HG03442 (cell line): ENCODE data around the gene ACP3.
"Not testable (repeated sequence)": the region's sequence is repeated elsewhere in the genome, so short reads cannot be mapped to it uniquely, and the experiment has no call there.

Experiments
- ATAC-seq: cut with Tn5 transposase; IDR thresholded peaks from one replicate; pipeline ENCODE4 v1.9.1; 2021; ENCODE audit warnings: mild to moderate bottlenecking, moderate library complexity; ENCODE audit not compliant: unreplicated experiment

Gene ACP3, protein sequence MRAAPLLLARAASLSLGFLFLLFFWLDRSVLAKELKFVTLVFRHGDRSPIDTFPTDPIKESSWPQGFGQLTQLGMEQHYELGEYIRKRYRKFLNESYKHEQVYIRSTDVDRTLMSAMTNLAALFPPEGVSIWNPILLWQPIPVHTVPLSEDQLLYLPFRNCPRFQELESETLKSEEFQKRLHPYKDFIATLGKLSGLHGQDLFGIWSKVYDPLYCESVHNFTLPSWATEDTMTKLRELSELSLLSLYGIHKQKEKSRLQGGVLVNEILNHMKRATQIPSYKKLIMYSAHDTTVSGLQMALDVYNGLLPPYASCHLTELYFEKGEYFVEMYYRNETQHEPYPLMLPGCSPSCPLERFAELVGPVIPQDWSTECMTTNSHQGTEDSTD

DNA sequence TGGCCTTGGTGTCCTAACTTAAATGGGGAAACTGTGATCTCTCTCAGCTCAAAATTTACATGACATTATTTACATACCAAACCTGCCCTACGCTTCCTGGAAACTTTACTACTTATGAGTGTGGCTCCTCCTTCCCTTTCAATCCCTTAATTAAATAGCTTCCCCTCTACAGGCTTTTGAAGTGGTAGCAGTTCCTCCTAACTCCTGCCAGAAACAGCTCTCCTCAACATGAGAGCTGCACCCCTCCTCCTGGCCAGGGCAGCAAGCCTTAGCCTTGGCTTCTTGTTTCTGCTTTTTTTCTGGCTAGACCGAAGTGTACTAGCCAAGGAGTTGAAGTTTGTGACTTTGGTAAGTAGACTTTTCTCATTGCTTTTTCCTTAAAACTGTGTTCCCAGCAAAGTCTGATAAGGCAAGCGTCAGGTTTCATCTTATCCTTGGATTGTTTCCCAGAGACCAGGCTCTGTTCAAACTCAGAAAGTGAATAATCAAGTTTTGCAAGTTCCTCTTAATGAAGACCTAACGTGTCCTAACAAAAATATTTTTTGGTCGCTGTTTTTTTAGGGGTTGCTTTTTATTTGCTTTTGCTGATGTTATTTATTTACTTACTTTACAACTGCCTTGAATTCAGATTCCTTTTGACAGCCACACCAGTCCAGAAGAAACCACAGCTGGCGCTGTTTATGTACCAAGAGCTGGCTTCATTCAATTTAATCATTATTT, at the start of gene ACP3:
Gene ACP3 (plus strand): TSS at position 179 of the 720 bp plus-strand sequence. CDS start 50 bp downstream, at position 229.
- ATAC-seq, result no peak

DNA sequence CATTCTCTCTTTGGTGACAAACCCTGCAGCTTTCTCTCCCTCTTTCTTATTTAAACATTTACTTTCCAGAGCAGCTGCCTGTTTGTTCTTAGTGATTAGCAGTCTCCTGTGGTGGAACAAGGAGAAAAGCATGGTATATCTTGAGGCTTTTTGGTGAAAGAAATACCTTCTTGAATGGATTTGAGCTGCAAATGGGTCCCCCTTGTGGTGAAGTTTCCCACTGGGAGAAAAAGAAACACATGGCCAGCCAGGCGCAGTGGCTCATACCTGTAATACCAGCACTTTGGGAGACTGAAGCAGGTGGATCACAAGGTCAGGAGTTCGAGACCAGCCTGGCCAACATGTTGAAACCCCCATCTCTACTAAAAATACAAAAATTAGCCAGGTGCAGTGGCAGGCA, 48.3 kb upstream of the ACP3 start:
- no peak for ATAC-seq

DNA sequence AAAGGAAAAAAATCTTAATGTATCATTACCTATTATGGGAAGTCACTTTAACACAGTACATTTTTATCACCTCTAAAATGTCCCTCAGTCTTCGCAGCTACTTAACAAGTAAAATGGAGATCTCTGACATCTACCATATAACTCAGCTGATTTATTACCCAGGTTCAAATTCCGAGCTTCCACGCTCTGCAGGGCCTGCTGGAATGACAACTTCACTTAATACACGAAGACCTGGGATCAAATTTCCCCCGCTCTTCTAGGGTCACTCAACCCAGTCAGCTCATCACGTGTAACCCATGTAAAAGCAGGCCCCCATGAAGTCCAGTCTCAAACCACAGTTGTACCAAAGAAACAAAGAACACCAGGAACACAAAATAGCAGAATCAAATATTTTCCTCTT, 44.2 kb upstream of the ACP3 start:
- ATAC-seq, result no peak

DNA sequence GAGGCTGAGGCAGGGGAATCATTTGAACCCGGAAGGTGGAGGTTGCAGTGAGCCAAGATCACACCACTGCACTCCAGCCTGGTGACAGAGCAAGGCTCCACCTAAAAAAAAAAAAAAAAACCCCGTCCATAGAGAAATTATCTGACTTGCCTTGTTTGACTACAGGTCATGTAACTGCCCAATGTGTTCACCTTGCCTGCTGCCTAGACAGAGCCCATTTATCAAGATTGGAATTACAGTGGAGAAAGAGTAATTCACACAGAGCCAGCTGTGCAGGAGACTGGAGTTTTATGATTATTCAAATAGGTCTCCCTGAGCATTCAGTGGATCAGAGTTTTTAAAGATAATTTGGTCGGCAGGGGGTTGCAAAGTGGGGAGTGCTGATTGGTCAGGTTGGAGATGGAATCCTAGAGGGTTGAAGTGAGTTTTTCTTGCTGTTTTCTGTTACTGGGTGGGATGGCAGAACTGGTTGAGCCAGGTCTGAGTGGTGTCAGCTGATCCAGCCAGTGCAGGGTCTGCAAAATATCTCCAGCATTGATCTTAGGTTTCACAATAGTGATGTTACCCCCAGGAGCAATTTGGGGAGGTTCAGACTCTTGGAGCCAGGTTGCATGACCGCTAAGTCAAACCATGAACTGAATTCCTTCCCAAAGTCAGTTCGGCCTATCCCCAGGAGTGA, 40.8 kb upstream of the ACP3 start:
- no peak for ATAC-seq

DNA sequence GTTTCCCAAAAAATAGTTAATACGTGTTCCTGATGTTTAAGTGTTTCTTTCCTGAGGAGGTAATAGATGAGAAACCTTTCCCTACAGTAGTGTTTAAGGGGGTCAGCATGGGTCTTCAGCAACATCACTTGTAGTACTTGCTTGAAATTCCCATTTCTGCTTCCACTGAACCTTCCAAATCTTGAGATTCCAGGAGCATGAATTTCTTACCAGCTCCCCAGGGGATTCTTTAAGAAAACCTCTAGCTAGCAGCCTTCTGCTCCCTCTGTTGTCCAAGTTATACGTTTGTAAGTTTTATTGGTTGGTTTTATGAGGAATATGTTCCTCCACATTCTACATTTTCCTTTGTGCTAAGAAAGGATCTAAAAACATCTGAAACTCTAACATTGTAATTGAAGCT, 38.2 kb upstream of the ACP3 start:
- ATAC-seq, result no peak

DNA sequence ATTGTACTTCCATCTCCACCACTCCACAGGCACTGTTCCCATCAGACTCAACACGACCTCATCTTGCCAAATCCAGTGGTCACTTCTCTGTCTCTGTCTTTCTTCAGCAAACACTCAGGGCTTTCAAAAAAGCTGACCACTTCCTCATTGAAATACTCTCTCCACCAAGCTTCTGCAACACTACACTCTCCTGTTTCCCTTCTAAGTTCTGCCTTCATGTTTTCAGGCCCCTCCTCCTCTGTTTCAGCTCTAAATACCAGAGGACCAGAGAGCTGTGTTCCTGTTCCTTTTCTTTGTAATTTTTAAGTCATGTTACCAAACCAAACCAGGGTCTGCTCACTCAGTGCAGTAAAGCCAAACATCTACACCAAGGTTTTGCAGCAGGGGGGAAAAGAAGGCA, 33.8 kb upstream of the ACP3 start:
- no peak for ATAC-seq

DNA sequence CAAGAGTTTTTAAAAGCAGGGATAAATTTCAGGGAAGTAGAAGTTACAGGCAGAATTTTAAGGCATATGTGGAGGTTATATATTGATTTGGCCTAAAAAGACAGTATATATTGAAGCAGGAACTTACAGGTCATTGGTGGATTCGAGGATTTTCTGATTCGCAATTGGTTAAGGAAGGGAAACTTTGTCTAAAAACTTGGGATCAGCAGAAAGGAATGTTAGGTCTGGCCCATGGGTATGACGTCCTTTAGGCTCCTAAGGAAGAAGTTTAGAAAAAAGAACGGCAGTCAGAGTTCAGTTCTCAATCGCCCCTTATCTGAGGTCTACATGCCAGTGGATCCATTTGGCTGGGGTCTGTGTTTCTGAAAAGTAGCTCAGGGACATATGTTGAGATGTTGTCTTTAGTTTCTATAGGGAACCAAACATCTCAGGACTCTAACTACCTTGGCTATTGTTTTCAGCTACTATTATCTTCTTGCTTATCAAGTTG, 33.2 kb upstream of the ACP3 start:
- no peak for ATAC-seq

DNA sequence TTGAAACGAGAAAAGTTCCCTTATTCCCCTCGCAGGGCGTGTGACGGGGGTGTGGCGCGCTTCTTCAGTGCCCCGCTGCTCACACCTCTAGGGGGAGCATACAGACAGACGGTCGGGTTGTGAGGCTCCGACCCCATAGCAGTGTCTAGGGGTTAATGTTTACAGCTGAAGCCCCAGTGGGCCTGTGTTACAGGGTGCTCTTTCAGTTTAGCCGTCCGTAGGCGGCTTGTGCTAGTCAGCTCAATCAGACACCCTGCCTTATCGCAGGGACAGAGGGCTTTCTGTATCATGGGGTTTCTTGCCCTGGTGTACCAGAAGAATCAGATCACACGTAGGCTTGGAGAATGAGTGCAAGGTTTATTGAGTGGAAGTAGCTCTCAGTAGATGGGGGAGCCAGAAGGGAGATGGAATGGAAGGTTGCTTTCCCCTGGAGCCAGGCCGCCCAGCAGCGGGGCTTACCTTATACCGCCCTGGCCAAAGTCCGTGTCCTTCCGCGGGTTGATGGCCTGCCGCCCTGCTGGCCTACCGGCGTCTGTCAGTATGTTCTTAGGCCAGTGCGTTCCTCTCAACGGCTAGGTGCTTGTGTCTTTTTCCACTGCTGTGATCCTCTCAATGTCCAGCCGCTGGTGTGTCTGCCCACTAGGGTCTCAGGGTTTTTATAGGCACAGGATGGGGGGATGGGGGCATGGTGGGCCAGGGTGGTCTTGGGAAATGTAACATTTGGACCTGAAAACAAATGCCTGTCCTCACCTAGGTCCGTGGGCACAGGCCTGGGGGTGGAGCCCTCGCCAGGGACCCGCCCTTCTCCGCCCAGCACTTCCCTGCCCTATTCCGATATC, 32.2 kb upstream of the ACP3 start:
- no peak for ATAC-seq

DNA sequence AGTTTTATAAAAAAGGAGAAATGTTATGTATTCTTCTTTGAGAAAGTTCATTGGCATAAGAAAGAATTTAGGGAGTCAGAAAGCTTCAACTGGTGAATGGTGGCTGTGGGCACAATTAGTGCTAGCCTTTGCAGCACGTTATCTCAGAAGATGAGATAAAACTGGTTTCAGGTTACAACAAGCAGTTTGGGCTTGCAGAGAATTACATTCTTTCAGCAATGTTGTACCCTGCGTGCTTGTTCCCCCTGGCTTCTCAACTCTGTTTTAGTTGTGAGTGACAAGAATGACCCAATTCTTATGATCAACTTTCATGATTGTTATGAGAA, 31.6 kb upstream of the ACP3 start:
- no peak for ATAC-seq

DNA sequence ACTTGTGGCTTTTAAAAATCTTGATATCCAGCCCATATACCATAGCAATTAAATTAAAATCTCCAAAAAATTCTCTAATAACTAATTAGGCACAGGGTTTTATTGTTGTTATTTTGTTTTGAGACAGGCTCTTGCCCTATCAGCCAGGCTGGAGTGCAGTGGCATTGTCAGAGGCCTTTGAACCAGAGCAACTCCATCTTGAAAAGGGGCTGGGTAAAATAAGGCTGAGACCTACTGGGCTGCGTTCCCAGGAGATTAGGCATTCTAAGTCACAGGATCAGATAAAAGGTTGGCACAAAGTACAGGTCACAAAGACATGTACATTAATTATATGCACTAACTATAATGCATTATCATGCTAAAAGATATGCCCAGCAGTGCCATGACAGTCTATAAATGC, 31.2 kb upstream of the ACP3 start:
- ATAC-seq, result no peak

DNA sequence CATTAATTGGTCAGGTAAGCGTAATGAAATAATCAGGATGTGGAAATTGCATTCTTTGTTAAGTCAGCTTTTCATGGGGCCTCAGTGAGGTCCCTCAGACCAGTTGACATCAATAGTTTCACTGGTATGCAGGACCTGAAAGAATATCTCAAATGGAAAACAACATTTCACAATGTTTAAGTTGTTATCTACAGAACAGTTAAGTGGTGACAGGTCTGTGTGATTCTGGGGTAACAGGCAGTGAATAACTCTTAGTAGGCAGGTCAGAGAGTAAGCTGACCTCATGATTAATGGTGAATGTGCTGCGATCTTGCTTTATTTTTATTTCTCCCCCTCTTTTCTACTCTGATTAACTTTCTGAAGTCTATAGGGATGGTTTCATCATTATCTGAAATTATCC, 28.9 kb upstream of the ACP3 start:
- ATAC-seq, result no peak

DNA sequence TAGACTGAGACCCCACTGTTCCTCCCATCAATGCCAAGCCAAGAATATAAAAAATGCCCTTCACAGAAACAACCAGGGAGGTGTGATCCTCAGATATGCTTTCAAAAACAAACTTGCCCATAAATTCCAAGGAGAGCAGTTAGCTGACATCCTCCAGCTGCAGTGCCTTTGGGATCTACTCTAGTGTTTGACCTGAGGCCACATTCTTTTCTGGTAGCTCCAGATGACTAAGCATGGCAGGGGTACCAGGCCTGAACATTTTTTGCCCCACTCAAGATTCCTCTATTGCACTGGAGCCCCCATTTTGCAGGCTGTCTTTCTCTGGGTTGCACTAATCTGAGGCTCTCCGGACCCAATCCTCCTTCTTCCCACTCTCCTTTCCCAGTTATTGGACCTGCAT, 27.9 kb upstream of the ACP3 start:
- ATAC-seq, result no peak

DNA sequence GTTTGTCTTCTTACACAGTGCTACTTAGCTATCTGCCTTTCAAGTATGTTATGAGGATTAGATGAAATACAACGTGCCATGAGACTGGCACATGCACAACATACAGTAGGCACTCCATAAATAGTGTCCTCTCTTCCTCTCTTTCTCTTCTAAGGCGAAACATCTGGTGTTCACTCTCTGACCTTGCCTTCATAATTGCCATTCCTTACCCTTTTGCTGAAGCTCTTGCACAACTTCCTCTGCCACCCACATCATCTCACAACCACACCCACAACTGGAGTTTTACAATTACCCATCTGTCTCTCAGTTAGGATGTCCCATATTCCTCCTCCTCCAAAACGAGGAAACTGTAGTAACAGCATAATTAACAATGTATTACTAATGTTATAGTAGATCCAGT, 26.4 kb upstream of the ACP3 start:
- ATAC-seq, result no peak

DNA sequence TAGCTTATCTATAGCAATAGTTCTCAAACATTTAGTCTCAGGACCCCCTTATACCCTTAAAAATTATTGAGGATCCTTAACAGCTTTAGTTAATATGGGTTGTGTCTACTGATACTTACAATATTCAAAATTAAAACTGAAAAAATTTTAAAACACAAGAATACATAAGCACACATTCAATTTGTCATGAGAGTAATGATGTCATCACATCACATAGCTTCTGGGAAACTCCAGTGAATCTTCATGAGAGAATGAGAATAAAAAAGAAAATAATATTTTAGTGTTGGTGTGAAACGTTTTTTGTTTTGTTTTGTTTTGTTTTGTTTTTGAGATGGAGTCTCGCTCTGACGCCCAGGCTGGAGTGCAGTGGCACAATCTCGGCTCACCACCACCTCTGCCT, 25.2 kb upstream of the ACP3 start:
- ATAC-seq, result no peak

DNA sequence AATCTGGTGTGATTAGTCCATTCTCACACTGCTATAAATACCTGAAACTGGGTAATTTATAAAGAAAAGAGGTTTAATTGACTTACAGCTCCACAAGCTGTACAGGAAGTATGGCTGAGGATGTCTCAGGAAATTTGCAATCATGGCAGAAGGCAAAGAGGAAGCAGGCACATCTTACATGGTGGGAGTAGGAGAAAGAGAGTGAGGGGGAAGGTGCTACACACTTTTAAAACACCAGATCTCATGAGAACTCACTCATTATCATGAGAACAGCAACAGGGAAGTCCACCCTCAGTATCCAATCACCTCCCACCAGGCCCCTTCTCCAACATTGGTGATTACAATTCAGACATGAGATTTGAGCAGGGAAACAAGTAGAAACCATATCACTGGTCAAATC, 24.0 kb upstream of the ACP3 start:
- ATAC-seq, result no peak

DNA sequence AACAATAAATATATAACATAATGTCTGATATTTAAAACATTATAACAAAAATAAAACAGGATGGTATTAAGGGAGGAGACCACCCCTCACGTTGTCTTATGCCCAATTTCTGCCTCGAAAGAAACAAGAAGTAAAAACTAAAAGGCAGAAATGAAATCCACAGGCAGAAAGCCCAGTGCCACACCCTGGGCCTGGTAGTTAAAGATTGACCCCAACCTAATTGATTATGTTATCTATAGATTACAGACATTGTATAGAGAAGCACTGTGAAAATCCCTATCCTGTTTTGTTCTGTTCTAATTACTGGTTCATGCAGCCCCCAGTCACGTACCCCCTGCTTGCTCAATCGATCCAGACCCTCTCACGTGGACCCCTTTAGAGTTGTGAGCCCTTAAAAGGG, 22.3 kb upstream of the ACP3 start:
- no peak for ATAC-seq

DNA sequence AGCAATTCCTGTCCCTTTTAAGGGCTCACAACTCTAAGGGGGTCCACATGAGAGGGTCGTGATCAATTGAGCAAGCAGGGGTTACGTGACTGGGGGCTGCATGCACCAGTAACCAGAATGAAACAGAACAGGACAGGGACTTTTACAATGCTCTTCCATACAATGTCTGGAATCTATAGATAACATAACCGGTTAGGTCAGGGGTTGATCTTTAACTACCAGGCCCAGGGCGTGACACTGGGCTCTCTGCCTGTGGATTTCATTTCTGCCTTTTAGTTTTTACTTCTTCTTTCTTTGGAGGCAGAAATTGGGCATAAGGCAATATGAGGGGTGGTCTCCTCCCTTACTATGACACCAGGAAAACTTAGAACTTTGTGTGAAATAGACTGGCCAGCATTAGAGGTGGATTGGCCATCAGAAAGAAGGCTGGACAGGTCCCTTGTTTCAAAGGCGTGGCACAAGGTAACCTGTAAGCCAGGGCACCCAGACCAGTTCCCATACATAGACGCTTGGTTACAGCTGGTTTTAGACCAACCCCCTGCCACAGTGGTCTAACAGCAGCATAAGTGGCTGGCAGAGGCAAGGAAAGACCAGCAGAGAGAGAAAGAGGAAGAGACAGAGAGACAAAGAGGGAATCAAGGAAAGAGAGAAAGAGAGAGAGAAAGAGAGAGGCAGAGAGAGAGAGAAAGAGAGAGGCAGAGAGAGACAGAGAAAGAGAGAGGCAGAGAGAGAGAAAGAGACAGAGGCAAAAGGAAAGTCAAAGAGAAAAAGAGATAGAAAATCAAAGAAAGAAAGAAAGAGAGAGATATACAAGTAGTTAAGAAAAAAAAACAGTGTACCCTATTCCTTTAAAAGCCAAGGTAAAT, 13.6 kb upstream of the ACP3 start:
- ATAC-seq, result not testable (repeated sequence)

DNA sequence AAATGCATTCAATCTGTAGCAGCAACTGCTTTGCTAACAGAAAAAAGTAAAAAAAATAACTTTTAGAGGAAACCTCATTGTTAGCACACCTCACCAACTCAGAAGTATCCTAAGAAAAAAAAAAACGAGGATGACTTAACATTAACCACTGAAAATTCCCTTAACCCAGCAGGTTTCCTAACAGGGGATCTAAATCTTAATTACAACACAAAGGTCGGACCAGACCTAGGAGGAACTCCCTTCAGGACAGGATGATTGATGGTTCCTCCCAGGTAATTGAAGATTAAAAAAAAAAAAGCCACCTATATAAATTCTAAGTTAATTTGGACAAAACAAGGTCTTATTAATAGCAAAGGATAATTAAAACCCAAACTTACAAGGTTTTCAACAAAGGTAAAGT, 12.9 kb upstream of the ACP3 start:
- ATAC-seq, result not testable (repeated sequence)

DNA sequence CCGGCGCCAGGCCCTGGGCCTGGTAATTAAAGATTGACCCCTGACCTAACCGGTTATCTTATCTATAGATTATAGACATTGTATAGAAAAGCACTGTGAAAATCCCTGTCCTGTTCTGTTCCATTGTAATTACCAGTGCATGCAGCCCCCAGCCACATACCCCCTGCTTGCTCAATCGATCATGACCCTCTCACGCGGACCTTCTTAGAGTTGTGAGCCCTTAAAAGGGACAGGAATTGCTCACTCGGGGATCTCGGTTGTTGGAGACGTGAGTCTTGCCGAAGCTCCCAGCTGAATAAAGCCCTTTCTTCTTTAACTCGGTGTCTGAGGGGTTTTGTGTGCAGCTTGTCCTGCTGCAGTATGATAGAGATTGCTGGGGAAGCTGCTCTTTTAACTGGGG, 7.2 kb upstream of the ACP3 start:
- ATAC-seq, result not testable (repeated sequence)

DNA sequence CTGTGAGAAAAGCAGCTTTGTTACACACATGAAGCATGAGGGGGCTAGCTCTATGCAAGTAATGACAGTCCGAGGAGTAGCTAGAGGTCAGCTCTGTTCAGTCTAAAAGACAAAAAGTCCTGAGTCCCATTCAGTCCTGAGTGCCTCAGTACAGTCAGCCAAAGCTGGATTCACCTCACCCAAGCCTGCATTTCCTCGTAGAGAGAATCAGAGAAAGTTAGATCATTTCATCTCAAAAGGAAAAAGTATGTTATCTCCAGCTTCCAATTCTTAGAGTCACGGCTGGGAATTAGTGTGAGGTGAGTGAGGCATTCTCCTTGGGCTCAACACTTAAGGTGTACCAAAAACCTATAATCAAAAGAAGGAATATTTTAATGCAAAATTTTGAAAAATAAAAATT, 5.9 kb upstream of the ACP3 start:
- ATAC-seq, result no peak
